HL-60/S4 (cell line): ENCODE measurements around the gene HVCN1.
"Not testable (repeated sequence)": the region's sequence is repeated elsewhere in the genome, so short reads cannot be mapped to it uniquely, and the experiment has no call there.

Source experiments
- in situ Hi-C: fragments of 300-500 bp; cut with MboI; formaldehyde crosslinking; loops from 2 replicates; pipeline ENCODE4 v1.14.3; 2022; ENCODE audit warnings: low sequenced_read_pairs

The HVCN1 gene

GRCh38 chr12:110668480-110669192 is 20.3 kb downstream of the HVCN1 start:
- in situ Hi-C loops: no loop called here

GRCh38 chr12:110667671-110668070 is 21.2 kb downstream of the HVCN1 start:
- in situ Hi-C loops: no loop called here

- in situ Hi-C loops: no loop called here
Measured at GRCh38 chr12:110666892-110667291, 22.0 kb downstream of the HVCN1 start.

- in situ Hi-C loops: no loop called here
Measured at GRCh38 chr12:110661337-110661972, 27.5 kb downstream of the HVCN1 start.

- in situ Hi-C loops: no loop called here
Measured at GRCh38 chr12:110658878-110659277, 30.0 kb downstream of the HVCN1 start.

GRCh38 chr12:110658242-110658641 is 30.7 kb downstream of the HVCN1 start:
- in situ Hi-C loops: no loop called here

- in situ Hi-C loops: no loop called here
Measured at GRCh38 chr12:110657747-110658146, 31.2 kb downstream of the HVCN1 start.

GRCh38 chr12:110656071-110656655 is 32.8 kb downstream of the HVCN1 start:
- in situ Hi-C loops: no loop called here

- in situ Hi-C loops: not testable (repeated sequence)
Measured at GRCh38 chr12:110654238-110654637, 34.7 kb downstream of the HVCN1 start.

GRCh38 chr12:110649341-110649847 is 39.5 kb downstream of the HVCN1 start:
- in situ Hi-C loops: no loop called here

- in situ Hi-C loops: no loop called here
Measured at GRCh38 chr12:110647631-110648040, 41.3 kb downstream of the HVCN1 start.

- in situ Hi-C loops: no loop called here
Measured at GRCh38 chr12:110641521-110641920, 47.4 kb downstream of the HVCN1 start.

- in situ Hi-C loops: no loop called here
Measured at GRCh38 chr12:110640275-110641025, 48.5 kb downstream of the HVCN1 start.

GRCh38 chr12:110639336-110640141 is 49.4 kb downstream of the HVCN1 start:
- in situ Hi-C loops: no loop called here

- in situ Hi-C loops: no loop called here
Measured at GRCh38 chr12:110638796-110639195, 50.1 kb downstream of the HVCN1 start.

GRCh38 chr12:110637869-110638441 is 51.0 kb downstream of the HVCN1 start:
- in situ Hi-C loops: no loop called here

- in situ Hi-C loops: no loop called here
Measured at GRCh38 chr12:110636516-110636915, 52.4 kb downstream of the HVCN1 start.

GRCh38 chr12:110635055-110635454 is 53.9 kb downstream of the HVCN1 start:
- in situ Hi-C loops: no loop called here

- in situ Hi-C loops: no loop called here
Measured at GRCh38 chr12:110627500-110628195, 61.3 kb downstream of the HVCN1 start.

- in situ Hi-C loops: no loop called here
Measured at GRCh38 chr12:110622582-110622981, 66.3 kb downstream of the HVCN1 start.
